Measurements from ENCODE around the gene GSN.
A peak's percentile ranks its signal among the peaks of the same experiment; 100 is the strongest.

The GSN gene

DNA sequence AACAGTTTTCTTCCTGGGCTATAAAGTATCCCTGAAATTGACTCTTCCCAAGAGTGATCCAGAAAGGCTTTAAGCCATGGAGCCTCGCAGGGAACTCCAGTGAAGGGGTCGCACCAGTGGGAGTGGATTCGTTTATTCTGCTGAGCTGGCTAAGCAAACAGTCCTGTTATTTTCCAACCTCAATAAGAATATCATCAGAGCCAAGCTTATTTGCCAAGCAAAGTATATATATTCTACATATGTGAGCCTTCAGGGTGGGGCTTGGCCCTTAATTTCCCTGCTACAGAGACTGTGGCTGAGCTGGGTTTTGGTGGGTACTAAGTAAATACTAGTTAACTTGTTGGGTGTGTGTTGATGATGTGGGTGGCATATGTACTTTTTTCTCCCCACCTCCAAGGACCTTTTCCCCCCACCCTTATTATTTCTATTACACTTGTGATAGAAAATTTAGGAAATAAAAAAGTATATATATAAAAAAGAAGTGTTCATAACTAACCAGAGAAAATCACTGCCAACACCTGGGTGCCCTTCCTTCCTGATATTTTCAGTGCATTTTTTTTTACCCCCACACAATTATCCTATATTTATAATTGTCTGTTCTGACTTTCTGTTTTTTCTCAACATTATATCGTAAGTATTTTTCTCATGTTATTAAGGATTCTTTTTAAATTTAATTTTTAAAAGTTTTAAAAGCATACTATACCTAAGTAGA is 5.3 kb downstream of the GSN start:
- no peak for FAIRE-seq

DNA sequence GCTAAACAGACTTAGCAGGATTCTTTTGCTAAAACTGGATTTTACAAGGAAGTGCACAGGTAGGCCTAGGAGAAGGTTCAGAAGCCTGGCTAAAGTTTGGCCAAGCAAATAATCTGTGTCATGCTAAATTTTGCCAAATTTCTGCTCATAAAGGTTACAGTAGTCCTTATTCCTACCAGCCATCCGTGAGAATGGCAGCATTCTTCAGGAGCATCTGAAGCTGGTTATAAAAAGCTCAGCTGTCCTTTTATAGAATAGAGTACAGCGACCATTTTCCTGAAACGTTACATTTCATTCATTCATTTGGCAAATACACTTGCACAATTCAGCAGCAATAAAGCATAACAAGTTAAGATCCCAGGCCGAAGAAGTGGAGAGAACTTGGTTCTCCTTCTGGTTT is 6.9 kb downstream of the GSN start:
- FAIRE-seq = no peak

DNA sequence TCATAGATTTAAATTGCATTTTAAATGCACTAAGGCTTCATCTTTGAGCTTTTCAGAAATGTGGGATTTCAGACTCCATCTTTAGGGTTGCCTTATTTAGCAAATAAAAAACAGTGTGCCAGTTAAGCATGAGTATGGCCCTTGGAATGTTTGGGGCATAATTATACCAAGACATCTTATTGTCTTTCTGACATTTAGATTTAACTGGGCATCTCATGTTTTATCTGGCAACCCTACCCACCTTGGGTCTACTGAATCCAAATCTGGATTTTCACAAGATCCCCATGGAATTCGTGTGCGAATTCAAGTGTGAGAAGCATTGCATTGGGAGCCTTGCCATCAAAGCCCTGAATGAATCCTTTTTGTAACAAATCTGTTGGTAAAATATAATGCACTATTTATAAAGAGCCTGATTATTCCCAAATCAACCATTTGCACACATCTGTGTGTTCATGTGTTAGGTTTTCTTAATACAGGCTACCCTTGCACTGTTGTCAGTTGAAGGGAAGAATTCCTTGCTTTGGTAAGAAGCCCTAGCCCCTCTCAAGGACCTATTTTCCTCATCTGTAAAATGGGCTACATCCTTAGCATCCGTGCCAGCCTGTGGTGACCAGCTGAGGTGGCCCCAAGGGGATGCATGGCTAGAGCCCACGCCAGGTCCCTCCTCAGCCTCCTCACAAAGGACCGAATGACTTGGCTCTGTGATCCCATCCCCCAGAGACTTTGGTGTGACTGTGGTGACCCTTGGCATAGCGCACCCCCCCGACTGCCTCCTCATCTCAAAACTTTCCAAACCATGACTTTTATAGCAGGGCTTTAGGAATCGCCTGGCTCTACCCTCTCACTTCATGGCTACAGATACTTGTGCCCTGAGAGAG is 8.1 kb downstream of the GSN start:
- FAIRE-seq = no peak

DNA sequence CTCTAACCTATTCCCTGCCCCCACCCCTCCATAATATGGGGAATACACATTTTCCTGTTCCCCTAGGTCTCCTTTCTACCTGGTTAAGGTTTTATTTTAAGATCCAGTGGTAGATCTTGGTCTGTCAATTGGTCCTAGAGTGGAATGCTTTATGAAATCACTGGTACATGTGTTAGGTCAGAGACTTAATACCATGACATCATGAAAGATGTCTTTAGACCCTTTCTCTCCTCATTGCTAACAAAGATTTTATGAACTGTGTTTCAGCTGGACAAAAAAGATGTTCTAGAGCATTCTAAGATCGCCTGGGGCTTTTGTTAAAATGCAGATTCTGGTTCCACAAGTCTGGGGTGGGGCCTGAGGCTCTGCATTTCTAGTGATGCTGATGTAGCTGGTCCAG is 9.1 kb downstream of the GSN start:
- no peak for FAIRE-seq

DNA sequence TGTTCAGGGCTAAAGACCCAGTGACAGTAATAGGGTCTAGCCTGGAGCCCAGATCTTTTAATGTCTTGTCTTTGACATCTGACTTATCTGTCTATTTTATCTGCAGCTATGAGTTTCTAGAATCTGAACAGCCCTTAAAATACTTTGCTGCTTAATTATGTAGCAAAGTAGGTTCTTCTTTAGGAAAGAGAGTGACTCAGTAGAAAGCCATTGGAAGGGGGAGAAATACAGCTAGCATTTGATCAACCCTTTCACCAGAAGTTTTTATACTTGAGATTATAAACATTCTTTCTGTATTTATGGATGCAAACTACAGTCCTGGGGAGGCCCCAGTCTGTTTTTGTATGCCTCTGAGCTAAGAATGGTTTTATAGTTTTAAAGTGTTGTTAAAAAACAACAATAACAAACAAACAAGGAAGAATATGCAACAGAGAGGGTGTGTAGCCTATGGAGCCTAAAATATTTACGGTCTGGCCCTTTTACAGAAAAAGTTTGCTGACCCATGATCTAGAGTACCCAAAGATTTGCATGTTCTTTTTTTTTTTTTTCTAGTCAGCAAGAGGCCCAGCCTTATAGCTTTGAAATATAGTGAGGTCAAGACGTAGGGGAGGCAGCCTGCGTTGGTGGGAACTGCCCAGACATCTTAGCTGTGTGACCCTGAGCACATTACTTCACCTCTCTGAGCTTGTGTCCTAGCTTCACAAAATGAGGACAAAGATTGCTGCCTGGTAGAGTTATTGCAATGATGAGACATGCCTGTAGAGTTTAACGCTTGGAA is 9.7 kb downstream of the GSN start:
- no peak for FAIRE-seq

DNA sequence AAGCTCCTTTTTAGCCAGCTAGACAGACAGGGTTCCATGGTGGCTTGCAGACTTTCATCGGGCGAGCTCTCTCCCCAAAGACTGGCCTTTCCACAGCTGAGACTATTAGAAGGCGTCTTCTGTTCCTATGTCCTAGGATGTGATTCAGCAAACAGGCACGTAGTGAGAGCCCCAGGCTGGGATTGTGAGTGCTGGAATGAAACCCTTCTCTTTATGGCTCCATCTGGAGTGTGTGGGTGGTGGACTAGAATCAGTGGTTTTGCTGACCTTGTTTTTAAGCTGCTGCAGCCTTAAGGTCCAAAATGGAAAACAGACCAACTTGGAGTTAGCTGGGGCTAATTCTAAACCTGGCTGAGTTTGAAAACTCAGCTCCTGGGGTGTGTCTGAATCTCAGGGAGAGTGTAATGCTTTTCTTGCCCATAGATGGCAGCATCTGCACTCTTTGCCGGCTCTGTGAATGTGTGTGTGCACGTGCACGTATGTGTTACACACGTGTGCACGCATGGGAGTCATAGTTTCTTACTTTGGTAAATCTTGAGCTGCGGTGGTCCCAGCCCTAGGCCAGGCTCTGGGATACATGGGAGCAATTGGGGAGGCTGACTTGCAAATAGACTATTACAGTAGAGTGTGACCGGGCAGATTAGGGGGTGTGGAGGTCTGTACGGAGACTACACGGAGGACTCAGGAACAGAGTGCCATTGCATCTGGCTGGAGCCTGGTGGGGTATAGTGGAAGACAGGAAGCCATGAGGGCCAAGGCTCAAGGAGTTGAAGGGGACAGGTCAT is 10.7 kb downstream of the GSN start:
- peak; percentile 71 for FAIRE-seq

DNA sequence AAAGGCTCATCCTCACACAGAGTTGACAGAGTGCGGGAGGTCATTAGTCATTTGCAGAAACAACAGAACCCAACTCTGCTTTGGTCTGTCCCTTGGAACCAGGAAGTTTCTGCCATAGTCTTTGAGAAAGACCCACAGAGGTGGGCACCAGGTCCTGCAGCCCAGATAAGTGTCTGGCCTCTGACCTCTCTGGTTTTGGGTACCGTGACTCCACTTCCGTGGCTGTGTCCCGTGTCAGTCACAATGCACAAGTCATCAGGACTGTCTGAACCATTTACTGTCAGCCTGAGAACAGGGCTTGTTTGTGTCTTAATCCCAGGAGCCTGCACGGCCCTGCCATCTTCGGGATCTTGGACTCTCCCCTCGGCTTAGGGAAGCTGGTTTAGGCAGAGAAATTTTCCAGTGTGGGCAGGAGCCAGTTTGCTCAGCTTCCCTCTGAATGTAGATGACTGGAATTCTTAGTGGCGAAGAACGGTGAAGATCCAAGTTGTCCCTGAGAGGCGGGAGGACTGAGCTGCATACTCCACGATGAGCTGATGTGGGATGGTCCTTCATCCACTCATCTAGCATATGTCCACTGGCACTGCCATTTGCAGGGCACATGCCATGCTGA is 11.9 kb downstream of the GSN start:
- FAIRE-seq = no peak

DNA sequence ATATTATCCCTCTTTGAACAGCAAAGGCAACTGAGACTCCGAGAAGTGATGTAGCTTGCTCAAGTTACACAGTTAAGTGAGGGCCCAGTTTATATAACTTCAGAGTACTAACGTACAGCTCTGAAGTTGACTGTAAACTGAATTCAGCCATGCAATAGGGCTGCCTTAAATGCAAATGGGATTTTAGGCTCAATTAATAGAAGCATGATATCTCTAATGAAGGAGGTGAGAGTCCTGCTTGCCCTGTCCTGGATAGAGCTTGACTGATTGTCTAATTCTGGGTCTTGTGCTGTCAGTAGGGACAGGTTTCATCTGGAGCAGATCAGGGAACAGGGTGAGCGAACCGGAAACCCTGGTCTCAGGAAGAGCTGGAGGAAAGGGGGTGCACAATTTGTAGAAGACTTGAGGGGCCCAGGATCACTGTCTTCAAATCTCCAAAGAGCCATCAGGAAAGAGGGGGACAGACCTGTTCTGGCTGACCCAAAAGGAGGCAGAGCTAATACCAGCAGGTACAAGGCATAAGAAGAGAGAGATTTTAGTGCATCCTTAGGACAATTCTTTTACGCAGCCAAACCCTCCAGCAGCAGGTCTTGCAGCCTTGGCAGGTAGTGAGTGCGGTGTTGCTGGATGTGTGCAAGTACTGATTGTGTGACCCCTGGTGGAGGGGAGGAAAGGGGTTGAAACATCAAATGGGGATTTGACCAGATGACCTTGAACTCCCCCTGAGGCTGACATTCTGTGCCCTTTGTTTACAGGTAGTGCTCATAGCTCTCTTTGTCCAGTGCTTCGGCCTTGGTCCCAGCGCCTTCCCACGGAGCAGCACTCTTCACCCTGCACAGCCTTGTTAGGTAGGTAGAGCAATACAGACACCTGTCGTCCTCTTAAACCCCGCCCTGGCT is 13.0 kb downstream of the GSN start:
- no peak for FAIRE-seq

DNA sequence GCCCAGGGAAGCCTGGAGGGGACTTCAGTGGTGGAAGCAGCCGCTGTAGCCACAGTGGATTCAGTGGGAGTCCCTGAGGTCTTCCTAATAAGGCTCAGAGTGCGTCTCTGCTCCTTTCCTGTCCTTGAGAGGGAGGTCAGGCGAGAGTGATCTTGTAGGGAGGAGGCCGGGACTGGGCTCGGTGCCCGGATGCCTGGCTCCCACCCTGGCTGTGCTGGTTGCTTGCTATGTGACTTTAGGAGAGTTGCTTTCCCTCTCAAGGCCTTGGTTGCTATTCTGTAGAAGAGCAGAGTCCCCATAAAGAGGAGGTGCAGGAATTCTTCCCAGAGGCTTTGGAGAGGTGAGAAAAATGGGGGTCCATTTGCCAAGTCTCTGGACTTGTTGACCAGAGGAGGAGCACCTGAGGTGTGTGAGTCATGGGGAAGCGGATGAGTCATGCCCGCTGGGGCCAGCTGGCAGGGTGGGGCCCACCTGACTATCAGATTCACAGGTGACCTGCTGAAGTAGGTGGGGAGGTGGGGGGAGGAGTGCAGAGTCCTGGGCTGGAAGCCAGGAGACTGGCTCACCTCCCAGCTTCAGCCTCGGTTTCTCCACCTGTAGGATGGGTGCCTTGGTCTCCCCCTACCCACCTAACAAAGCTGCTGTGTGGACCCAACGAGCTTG is 13.8 kb downstream of the GSN start:
- FAIRE-seq = no peak

DNA sequence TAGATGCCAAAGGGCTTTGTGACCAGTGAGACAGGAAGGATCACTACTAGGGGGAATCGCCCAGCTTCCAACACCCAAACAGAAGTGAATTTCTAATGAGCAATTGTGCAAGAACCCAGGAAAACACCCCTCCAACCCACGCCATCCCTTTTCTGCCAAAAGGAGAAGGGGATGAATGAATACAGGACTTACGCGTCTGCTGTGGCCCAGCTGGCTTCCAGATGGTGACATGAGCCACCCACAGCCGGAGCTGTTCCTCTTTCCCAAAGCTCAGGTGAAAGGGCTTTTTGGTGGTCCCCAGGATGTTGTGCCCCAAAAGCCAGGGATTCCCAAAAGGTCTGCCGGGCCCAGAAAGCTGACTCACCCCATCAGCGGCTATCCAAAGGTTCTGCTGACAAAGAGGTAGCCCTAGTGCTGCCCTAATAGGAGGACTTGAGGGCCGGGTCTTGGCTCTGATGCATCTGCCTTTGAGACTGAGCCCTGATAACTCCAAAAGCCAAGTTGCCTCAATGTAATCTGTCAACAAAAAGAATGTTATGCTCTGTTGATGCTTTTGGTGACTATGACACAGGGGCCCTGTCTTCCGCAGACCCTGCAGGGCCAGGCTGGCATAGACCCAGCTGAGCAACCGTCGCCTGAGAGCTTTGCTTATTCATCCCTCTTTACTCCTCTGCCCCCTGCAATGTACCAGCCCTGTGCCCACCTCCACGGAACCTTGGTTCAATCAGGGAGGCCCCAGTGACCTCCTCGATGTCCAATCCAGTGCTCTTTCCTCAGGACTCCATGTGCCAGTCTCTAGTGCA is 14.5 kb downstream of the GSN start:
- no peak for FAIRE-seq

DNA sequence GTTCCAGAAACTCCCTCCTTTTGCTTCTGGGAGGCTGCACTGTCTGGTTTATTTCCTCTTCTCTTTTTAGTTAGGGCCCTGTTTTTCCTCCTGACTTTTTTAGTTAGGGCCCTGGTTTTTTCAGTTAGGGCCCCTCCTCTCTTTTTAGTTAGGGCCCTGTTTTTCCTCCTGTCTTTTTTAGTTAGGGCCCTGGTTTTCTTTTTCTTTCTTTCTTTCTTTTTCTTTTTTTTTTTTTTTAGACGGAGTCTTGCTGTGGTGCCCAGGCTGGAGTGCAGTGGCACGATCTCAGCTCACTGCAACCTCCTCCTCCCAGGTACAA is 15.1 kb downstream of the GSN start:
- no peak for FAIRE-seq

DNA sequence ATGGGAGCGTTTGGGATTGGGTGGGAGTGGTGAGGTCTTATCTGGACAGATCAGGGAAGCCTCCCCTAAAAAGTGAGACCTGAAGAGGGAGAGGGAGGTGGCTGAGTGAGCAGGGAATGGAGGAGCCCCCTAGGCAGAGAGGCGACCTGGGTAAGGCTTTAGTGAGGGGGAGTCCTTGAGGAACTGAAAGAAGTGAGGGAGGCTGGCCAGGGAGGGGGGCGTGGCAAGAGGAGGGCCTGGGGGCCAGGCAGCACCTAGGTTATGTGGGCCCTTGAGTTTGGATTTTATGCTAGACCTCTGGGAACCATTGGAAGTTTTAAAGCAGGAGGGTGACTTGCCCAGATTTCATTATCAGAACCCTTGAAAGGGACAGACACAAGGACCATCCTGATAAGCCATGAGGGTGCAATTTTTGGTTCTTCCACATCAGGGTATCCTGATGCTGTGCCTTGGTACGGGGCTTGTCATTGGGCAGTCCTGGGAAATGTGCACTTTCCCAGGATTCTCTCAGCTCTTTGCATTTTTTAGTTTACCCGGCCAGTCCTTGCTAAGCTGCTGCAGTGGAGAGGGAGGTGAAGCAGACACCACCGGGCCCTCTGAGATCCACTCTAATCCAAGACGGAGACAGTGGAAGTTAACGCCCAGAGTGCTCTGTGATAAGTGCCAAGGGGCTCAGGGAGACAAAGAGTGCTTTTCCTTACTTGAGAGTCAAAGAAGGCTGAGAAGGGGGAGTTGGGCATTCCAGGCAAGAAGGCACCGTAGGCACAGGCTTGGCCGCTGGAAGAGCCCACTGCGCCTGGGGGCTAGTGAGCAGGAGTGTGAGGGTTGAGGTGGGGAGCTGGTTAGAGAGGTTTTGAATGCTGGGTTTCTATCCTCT is 16.1 kb downstream of the GSN start:
- no peak for FAIRE-seq

DNA sequence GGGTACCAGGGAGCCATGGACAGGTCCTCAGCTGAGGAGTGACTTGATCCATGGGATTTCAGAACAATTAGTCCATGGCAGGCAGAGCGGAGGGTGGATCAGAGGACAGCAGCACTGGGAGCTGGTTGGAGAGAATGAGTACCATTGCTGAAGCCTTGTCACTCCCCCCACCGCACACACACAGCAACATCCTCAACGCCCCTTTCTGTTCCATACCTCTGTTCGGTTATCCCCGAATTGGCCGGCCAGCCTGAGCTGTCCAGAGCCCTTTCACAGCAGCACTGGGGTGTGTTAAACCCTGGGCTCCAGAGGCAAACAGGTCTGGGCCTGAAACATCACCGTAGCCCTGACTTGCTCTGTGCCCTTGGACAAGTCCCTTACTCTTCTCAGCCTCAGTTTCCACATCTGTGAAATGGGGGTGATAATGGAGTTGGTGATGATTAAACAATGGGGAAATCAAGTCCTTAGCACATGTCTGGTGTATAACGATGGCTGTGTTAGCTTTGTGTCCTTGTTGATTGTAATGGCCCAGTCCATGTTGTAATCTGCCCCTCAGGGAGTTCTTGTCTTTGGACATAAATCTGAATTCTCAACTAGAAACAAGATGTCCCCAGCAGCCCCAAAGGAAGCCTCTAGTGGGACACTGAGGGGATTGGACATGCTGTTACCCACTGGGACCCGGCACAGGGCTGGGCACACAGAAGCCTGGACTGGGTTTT is 16.9 kb downstream of the GSN start:
- no peak for FAIRE-seq

DNA sequence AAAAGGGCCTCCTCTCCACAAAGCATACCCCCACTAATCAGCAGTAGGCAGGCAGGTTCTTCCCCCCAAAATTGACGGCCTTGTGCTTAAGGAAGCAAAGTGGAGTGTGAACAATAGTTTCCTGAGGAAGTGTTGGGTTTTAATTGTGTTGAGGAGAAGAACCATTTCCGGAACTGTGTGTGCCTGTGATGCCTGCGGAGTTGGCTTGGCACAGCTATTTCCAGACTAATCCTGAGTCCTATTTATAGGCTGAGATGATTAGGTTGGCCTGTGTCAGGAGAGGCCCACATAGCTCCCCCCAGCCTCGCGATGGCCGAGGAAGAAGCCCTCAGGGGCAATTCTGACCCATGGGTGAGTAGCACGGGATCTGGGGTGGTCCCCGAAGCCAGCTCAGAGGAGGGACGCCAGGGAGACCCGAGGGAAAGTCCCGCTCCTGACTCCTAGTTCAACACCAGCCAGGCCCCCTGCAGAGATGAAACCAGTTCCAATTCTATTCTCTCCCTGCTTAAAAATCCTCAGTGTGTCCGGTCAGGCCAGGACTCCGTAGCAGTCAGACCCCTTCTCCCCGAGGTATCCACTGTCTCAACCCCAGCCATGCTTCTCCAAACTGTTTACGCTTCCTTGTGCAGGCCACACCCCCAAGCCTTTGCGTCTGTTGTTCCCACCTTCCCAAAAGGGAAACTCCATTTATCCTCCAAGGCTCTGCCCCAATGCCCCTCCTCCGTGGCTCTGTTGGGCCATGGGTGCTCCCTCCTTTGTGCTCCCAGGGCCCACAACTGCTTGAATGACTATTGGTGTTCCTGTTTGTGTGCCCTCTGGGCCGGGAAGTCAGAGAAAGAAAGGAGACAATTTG is 18.1 kb downstream of the GSN start:
- no peak for FAIRE-seq

DNA sequence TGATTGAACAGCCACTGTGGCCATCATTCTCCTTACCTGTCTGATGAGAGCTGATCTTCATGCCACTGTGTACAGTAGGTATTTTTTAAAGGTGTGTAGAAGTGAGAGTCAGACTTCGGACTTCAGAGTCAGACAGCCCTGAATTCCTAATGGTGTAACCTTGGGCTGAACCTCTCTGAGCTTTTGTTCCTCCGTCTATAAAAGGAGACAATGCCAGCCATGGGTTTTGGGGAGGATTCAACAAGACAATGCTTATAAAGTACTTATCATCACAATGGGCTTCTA is 18.7 kb downstream of the GSN start:
- no peak for FAIRE-seq

DNA sequence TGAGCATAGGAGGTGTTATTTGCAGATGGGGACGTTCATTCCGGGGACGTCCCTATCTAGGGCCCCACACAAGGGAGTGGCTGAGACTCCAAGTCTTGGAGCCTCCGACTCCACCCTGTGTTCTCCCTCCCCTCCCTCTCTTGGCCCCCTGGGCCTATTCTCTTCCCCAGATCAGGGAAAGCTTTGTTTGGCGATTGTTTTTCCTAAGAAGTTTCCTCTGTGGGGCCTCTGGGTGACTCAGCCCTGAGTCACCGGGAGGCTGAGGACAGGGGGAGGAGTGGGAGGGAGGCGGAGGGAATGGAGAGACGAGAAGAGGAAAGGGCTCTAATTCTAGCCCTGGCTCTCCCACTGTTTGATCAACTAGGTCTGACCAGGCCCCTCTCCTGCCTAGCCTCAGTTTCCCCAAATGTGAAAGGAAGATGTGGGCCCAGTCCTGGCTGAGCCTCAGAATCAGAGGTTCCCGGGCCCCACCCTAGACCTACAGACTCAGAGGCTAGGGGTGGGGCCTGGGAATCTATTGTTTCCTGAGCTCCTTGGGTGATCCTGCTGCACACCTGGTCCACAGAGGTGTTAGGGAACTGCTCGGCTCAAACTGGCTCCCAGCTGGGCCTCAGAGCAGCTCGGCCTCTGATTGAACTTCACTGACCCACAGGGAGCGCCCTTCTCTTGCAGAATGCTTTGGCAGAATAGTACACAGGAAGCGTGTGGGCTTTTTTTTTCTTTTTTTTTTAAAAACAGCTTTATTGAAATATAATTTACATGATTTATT is 19.2 kb downstream of the GSN start:
- peak; percentile 34 for FAIRE-seq

DNA sequence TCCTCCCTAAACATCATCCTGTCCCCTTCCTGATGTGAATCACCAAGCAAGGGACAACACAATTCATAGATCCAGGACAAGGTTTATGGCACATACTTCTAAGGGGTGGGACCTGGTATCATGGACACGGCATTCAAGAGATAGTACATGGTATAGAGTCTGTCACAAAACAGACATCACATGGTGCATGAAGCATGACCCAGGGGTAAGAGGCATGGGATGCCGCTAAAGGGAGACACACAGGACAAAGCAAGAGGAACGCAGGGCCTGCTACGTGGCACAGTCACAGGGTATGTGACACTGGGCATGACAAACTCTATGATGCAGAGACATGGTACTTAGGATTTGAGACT is 20.7 kb downstream of the GSN start:
- FAIRE-seq = no peak
